Epidermal melanocyte (primary cell): ENCODE measurements around the gene RC3H2.

ENCODE experiments used
- DNase-seq: peaks from one replicate; pipeline ENCODE4 v3.0.0; 2011; ENCODE audit warnings: low spot score; ENCODE audit not compliant: insufficient read length

RC3H2 gene, protein sequence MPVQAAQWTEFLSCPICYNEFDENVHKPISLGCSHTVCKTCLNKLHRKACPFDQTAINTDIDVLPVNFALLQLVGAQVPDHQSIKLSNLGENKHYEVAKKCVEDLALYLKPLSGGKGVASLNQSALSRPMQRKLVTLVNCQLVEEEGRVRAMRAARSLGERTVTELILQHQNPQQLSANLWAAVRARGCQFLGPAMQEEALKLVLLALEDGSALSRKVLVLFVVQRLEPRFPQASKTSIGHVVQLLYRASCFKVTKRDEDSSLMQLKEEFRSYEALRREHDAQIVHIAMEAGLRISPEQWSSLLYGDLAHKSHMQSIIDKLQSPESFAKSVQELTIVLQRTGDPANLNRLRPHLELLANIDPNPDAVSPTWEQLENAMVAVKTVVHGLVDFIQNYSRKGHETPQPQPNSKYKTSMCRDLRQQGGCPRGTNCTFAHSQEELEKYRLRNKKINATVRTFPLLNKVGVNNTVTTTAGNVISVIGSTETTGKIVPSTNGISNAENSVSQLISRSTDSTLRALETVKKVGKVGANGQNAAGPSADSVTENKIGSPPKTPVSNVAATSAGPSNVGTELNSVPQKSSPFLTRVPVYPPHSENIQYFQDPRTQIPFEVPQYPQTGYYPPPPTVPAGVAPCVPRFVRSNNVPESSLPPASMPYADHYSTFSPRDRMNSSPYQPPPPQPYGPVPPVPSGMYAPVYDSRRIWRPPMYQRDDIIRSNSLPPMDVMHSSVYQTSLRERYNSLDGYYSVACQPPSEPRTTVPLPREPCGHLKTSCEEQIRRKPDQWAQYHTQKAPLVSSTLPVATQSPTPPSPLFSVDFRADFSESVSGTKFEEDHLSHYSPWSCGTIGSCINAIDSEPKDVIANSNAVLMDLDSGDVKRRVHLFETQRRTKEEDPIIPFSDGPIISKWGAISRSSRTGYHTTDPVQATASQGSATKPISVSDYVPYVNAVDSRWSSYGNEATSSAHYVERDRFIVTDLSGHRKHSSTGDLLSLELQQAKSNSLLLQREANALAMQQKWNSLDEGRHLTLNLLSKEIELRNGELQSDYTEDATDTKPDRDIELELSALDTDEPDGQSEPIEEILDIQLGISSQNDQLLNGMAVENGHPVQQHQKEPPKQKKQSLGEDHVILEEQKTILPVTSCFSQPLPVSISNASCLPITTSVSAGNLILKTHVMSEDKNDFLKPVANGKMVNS

DNA sequence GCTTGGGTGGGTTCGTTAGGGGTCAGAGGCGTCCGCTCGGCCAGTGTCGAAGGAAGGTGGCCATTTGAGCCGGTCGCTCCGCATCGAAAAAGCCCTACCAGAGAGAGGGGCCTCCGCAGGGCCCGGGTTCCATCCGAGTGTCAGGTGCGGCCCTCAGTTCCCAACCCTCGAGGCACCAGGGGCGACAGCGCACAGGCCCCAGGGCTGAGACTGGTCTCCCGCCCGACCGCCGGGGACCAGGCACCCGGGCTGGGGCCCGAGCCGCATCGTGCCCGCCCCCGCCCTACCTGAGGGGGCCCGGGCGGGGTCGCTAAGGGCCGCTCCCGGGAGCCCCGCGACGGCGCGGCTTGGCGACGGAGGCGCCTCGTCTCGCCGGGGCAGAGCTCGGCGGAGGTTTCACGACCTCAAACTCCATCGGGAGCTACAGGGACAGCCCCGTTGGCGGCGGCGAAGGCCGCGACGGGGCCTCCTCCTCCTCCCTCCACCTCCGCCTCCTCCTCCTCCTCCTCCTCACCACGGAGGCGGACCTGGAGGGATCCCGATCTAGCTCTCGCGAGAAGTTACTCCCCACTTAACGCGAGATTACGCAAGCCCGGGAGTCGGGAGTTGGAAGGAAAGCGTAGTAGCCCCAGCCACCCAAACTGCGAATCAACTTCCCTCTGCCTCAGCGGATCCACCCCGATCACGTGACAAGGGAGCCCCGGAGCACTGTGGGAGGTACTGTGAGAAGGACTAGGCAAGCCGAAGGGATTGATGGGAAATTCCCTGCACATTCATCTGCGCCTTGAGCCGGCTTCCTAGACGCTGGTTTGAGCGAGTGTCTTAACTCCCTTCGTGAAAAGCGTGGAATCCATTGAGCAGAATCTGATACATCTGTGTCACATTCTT is at the start of gene RC3H2:
Gene RC3H2, minus strand, starts transcription at position 537 of the 888 bp plus-strand sequence. CDS start 7,850 bp downstream, outside the sequence.
- DNase-seq, result peak; percentile 66

DNA sequence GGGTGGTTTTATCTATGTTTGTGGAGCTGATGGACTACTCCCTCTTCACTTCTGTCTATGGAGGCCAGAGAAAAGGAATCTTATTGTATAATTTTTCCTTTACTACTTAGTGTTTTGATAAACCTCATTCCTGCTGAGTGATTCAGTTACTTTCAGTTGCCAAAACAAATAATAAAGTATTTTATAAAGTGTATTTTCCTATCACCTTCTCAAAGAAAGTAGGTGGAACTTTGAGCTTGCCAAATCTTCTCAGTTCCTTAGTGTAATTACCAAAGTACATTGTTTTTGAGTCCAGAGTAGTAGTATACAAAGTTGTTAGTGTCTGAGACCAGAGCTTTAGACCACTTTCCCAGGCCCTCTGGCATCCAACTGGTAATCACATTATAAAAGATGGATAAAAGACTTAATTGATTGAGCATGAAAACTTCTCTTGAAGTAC is 49.1 kb upstream of the RC3H2 start:
- peak; percentile 27 for DNase-seq

DNA sequence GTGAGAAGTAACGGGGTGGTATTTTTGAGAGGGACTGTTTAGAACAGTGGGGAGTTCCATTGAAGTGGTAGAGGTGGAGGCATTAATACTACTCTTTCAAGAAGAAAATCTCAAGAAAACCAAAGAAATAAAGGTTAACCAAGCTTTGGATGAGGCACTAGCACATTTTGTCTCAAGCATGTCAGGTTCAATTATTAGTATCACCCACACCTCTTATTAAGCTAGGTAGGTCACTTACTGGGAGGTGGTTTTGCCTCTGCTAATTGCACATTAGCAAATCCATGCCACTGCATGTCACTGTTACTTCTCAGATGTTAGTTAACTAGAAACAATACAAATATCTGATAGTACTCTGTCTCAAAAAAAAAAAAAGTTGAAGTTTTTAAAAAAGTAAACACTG is 45.9 kb upstream of the RC3H2 start:
- DNase-seq, result no peak

DNA sequence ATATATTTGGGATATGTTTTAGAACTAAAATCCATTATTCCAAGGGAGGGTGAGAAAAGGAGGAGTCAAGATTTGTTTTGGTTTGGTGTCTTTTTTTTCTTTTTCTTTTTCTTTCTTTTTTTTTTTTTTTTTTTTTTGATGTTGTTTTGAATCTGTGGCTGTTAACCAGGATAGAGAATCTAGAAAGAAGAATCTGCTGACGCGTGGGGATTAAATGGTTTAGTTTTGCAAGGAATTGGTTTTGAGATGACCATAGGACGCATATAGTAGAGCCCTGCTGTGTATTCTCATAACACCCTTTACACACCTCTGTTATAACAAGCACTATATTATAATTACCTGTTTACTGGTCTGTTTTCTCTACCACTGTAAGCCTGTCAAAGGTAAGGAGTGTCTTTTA is 45.1 kb upstream of the RC3H2 start:
- DNase-seq, result no peak

DNA sequence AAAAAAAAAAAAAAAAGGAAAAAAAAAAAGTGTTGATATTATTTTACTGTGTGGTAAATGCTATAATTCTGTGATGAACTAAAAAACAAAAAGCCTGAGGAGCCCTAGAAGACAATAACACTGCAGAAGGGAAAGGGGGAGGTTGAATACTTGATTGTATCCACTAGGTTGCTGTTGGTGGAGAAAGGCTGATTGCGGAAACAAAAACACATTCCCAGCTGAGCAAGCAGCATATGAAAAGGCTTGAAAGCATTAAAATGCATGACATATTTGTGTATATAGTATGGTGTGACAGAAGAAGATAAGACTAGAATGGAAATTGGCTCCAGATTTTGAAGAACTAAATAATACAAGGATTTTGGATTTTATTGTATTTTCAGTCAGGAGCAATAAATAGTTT is 44.5 kb upstream of the RC3H2 start:
- no peak for DNase-seq

DNA sequence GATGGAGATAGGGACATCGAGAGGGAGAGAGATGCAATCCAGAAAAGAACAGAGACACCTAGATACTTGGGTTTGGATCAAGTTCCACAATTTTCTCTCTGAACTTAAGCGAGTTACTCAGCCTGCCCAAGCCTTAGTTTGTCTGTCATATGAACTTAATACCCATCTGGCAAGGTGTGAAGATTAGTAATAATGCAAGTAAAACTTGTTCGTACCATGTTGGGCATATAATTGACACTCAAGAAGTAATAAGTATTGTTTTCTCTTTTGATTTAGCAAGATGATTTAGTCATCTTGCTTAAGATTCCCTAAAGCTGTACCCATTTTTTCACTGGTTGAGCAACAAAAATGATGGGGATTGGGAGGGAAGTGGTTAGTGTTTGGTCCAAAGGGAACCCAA is 43.2 kb upstream of the RC3H2 start:
- no peak for DNase-seq

DNA sequence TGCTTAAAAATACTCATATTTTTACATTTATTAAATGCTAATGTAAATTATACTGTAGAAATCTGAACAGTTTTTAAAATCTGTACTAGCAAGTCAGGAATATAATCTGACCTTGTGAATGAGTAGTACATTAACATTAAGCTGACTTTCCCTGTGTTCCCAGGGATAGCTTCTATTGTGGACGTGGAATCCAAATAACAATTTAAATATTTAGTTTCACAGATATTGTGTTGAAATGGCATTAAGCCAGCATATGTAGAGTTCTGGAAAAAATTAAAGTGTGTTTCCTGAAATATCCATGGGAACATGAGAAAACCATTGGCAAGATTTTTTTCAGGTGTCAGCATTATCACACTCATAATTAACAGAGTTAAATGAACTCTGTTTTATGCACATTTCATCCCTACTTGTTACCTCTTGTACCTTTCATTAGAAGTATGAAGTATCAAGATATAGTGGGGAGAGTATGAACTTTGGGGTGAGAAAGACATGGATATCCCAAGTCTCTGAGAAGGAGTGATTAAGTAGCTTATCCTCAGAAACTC is 41.4 kb upstream of the RC3H2 start:
- no peak for DNase-seq

DNA sequence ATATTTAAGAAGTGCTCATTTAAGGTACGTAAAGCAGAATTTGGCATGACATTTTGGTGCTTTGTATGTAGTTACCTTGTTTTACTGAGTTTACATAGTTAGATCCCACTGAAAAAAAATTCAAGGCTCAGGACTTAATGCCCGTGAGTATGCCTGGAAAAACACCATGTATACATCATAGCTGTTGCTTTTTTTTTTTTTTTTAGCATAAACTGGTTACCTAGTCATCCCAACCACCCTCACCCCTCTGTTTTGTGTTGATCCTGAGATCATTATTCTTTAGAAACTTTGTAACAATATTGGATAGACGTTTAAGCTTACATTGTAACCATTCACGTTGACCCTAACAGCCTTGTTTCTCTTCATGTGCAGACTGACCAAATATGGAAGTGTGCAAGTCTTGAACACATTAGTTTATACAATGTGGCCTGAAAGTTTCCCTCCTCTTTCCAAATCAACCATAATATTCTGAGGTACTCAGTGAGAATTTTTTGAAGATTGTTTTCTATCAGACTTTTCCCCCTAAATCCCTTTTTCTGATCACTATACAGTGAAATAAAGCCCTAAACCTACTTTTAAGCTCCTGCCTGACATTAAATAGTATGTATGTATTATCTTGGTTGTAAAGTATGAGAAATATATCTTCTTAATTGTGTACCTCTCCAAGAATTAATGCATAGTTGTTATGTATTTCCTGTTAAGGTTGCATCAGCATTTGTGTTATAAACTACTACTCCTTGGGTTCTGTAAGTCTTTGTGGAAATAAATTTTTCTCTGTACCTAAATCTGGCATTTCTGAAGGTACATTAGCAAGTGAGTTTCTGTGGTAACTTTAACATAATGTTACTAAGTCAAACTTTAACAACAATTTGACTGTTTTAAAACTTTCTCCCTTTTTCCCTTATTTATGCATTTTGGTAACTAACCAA is 40.1 kb upstream of the RC3H2 start:
- DNase-seq, result no peak

DNA sequence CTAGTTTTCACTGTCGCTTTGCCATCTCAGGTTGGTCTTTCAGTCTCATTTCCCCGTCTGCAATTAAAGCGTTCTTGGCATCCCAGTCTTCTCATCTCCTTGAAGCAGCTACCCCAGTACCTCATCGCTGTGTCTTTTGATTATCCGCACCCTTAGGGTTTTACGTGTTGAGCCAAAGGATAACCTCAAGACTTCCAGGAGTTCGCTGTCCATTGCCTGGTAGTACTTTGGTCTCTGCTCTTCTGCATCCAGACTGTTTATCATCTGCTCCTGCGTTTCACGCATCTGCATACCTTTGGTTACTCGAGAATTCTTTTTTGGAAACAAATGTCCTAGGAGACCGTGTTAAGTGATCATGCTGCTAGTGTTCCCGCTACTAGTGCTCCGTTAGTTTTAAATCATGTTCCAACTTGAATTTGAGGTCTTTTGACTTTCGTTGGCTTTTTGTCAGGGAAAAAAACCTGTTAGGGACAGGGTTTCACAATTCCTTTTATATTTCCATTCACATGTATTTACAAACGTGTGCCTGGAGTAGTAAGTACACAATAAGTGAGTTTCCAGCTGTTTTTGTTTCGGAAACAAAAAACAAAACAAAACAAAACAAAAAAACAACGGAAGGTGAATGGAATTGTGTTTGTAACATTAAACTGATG is 36.5 kb upstream of the RC3H2 start:
- DNase-seq, result no peak

DNA sequence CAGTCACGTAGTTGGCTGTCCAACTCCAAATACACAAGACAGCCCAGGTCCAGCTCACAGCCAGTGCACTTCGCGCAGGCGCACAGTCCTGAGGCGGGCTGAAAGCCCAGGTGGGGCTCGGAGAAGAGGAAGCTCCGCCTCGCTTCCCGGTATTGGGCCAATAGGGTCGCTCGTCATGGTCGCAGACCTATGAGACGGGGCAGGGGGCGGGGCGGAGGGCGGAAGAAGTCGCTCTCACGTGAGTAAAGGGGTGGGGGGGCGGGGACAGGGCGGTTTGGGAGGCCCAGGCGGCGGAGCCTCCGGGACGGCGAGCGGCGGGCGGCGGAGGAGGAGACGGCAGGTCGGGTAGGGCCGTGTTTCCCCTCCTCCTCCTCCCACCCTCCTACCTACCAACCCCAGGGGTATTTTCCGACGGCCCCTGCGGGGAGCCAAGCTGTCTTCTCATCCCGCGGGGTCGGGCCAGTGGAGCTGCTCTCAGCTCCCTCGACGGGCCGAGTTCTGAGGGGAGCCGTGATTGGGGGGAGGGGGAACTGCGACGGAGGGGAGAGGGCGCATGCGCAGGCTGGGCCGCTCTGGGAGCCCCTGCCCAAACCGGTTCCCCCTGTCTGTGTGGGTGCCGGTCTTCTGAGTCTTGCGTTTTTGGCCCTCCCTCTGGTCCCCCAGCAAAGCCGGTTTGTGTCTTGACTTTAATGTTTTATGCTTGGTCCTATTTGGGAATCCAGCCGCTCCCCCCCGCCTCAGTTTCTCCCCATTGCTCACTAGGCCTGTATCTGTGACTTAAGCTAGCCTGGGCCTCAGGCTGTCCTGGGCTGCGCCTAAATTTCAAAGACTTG is 35.8 kb upstream of the RC3H2 start, which contains the start of gene RABGAP1:
Gene RABGAP1, plus strand, starts transcription at position 272 of the 833 bp plus-strand sequence. CDS start 16,040 bp downstream, outside the sequence.
- peak; percentile 96 for DNase-seq

DNA sequence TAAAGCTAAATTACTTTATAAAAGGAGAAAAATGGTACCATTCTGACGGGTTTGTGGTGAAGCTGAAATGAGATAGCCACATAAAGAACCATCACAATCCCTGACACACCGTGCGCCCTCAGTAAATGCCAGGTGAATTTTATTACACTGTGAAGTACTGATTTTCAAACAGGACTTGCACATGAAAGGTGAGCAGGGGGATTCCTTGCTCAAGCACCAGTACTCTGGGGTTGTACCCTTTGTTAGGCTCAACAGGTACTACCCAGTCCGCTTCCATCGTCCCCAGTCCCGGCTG is 35.2 kb upstream of the RC3H2 start:
- DNase-seq, result no peak

DNA sequence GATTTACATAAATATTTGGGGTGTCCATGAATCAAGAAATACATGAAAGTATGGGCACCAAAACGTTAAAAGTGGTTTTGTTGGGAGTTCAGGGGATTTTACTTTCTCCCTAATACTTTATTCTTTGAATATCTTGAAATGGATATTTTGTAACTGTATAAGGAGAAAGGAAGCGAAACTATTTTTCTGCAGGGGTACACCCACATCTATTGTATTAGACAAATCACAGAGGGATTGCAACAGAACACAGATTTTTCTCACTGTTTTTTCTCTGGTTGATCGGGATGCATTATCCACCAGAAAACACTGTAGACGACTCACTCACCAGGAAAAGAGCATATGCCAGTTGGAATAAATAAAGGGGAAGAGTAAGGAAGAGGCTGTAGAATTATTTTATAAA is 34.4 kb upstream of the RC3H2 start:
- no peak for DNase-seq

DNA sequence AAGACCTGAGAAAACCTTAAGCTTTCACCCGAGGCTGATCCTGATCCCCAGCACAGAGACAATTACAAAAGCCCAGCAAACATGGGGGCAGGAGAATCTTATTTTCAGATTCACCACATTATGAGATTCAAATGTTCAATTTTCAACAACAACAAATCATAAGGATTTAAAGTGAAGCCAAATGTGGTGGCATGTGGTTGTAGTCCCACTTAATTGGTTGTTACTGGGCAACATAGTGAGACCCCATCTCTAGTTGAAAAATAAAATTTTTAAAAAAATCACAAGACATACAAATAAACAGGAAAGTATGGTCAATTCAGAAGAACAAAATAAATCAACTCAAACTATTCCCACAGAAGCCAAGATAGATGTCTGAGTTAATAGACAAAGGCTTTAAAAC is 31.7 kb upstream of the RC3H2 start:
- no peak for DNase-seq

DNA sequence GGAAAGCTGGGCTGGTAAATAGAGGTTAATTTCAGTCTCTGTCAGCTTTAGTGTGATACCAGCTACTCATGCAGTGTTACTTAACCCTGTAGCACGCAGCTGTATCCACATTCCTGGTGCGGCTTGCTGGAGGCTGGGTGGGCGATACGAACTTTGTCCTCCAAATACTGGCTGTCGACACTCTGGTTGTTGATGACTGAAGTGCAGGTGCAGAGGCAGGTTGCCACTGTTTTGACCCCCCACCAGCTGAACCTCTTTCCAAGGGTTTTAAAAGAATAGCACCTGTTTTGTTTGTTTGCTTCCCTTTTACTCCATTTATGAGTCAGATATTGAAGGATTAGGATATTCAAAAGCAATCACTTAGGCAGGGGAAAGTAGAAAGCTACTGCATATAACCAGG is 31.3 kb upstream of the RC3H2 start:
- DNase-seq, result no peak

DNA sequence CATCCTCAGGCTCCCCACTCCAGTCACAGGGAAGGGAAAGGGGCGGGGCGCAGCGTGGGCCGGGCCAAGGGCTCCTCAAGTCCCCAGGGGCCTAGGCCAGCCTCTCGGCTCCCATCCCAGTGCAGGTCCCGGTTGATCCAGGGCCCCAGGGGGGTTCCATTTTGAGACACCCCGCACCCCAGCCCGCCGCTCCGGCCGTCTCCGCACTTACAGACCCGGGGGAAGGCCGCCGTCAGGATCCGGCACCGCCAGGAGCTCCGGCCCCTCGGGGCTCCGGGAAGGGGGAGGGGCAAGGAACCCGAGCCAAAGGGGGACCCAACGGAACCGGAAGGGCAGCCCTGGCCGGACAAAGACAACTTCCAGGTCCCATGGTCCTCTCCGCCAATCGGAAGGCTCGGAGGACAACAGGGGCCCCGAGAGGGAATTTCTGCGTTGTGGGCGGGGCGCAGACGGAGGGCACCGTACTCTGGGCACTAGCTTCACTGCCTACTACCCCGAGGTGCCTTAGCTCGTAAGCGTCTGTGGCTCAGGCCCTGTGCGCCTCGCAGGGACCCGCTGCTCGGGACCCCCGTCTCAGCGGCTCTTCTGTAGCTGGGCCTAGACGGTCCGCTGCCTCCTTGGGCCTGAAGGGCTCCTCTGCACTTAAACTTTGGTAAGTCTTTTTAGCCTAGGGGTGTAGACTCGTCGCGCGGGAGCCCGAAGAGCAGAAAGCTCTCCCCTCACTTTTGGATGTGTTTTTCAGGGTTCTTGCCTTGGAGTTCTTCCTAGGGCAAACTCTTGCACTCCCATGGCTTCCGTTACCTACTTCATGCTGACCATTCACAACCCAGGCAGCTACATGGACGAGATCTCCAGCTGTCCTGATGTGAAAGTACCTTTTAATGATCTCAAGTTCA is 26.3 kb upstream of the RC3H2 start, which contains the start of gene ZBTB26:
Gene ZBTB26, minus strand, starts transcription at position 287 of the 896 bp plus-strand sequence. CDS start 11,578 bp downstream, outside the sequence.
- DNase-seq, result peak; percentile 98

DNA sequence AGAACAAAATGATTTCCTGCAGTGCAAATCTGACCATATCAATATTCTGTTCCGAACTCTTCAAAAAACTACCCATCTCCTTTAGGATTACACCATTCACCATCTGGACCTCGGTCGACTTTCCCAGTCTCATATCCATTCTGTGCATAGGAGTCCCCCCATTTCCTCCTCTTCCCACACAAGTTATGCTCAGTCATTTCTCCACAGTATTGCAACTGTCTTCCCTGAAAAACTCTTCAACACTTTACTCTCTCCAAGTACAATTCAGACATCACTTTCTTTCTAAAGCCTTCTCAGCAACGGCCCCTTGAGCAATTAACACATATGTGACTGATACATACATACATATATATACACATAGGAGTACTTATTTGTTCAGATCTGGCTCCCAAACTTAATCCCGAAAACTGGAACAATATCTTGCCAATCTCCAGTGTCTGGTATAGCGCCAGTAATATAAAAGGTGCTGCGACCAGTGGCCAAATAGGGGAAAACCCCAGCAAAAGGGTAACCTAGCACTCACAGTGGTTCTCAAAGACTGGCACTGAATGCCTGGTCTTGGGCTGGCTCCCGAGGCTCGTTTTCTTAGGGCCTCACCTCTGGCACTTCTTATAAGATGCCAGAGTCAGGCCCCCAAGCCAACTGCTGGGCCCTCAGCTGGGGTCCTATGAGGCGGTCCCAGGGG is 25.5 kb upstream of the RC3H2 start:
- no peak for DNase-seq
